H1 (cell line): ENCODE data around the gene FSIP1. TPM values are rescaled to one million over a fixed set of nuclear protein-coding genes. Genes with fewer than 3 reads are reported as not detected.

Source experiments
- CBX5 ChIP-seq: fragments of 300-800, 300-1000 bp; sonication (generic); IDR thresholded peaks from 2 replicates; pipeline ENCODE4 v1.7.1; 2016; ENCODE audit warnings: antibody characterized with exemption, low read length, low read depth
- CHD7 ChIP-seq: fragments of 300-600 bp; sonication (generic); IDR thresholded peaks from 2 replicates; pipeline ENCODE4 v1.7.1; 2012; ENCODE audit warnings: low read length, moderate library complexity, mild to moderate bottlenecking, inconsistent platforms; ENCODE audit not compliant: insufficient replicate concordance
- FOSL1 ChIP-seq: IDR thresholded peaks from 2 replicates; pipeline ENCODE4 v1.6.1; 2011; ENCODE audit warnings: mild to moderate bottlenecking, low read depth, low read length, moderate library complexity; ENCODE audit not compliant: insufficient read depth
- KDM1A ChIP-seq: fragments of 200-600, 300-600 bp; sonication (generic); IDR thresholded peaks from 2 replicates; pipeline ENCODE4 v1.7.1; 2016; ENCODE audit warnings: mild to moderate bottlenecking, low read length, borderline replicate concordance
- POLR2A ChIP-seq, 2 experiments: IDR thresholded peaks; 1 replicate in 1 of 2; 2 replicates in 1 of 2; pipeline ENCODE4 v1.6.1; 2011; ENCODE audit warnings: low read depth in 2 of 2, low read length in 2 of 2, mild to moderate bottlenecking in 2 of 2; ENCODE audit errors: control extremely low read depth in 1 of 2
- POLR2AphosphoS5 ChIP-seq: IDR thresholded peaks from 2 replicates; pipeline ENCODE4 v1.6.1; 2011; ENCODE audit warnings: low read depth, low read length
- SAP30 ChIP-seq: fragments of 300-600 bp; sonication (generic); IDR thresholded peaks from 2 replicates; pipeline ENCODE4 v1.7.1; 2012; ENCODE audit warnings: low read length, moderate library complexity, mild to moderate bottlenecking, inconsistent platforms; ENCODE audit not compliant: insufficient read depth, insufficient replicate concordance
- SIRT6 ChIP-seq: IDR thresholded peaks from one replicate; pipeline ENCODE4 v1.7.1; 2012; ENCODE audit warnings: low read length, inconsistent platforms
- SP4 ChIP-seq: IDR thresholded peaks from 2 replicates; pipeline ENCODE4 v1.6.1; 2012; ENCODE audit warnings: low read length, inconsistent platforms
- polyA plus RNA-seq, 7 experiments: library from polyadenylated mRNA; depleted of rRNA in 3 of 7; stranded (reverse) in 5 of 7; unstranded in 2 of 7; fragments of >200 nt in 5 of 7; fragments of 200-250 nt in 2 of 7; gene quantifications; 1 replicate in 5 of 7; 2 replicates in 1 of 7; 4 replicates in 1 of 7; pipeline versions ENCODE4 v1.2.1 to v1.2.3, GENCODE V29; 2011 to 2013; ENCODE audit warnings: missing spikeins in 2 of 7, mixed read lengths in 2 of 7
- total RNA-seq: library from RNA; stranded (reverse); fragmentation: NEBNext Ultra II Directional; extraction: Animal tissue kit (Norgen Biotek cat#: 25700); gene quantifications from 2 replicates; pipeline ENCODE4 v1.2.1, GENCODE V29; 2021

The FSIP1 gene
- total and polyA plus RNA-seq, 2 of the 8 experiments (the other 6 are each of a cell fraction or from before 2014, with no cell fraction given), result 0.18 to 1.3 TPM

GRCh38 chr15:39667382-39668127 is 115.1 kb downstream of the FSIP1 start (continued):
- TF ChIP-seq CHD7 (no peak), FOSL1 (no peak), SIRT6 (no peak), POLR2AphosphoS5 (no peak), SAP30 (no peak), CBX5 (no peak), SP4 (no peak), POLR2A (IDR thresholded peaks at IDR 0.05; ENCODE audit: control extremely low read depth in 1 of 2, low read depth in 2 of 2, low read length in 2 of 2) (no peak), KDM1A (no peak)
